BLaER1 treated with 17β-estradiol and CSF1 and Interleukin-3, amounts not matched to agents 10 nM and 100 nM (cell line): ENCODE measurements around the gene CDH1.
"Not testable (repeated sequence)": the region's sequence is repeated elsewhere in the genome, so short reads cannot be mapped to it uniquely, and the experiment has no call there.

Experiments
- H3K27ac ChIP-seq, 11 experiments: shearing (Covaris generic); formaldehyde crosslinking; 2 replicates each; pipeline ENCODE4 v1.8.1; 2022
- H3K27me3 ChIP-seq, 11 experiments: shearing (Covaris generic); formaldehyde crosslinking; 2 replicates each; pipeline ENCODE4 v1.8.1; 2022
- H3K36me3 ChIP-seq, 11 experiments: shearing (Covaris generic); formaldehyde crosslinking; 2 replicates each; pipeline ENCODE4 v1.8.1; 2022
- H3K4me1 ChIP-seq, 10 experiments: shearing (Covaris generic); formaldehyde crosslinking; 2 replicates each; pipeline ENCODE4 v1.8.1; 2022
- H3K4me2 ChIP-seq, 11 experiments: shearing (Covaris generic); formaldehyde crosslinking; 2 replicates each; pipeline ENCODE4 v1.8.1; 2022
- H3K4me3 ChIP-seq, 10 experiments: shearing (Covaris generic); formaldehyde crosslinking; 2 replicates each; pipeline ENCODE4 v1.8.1; 2022
- H3K9ac ChIP-seq, 11 experiments: shearing (Covaris generic); formaldehyde crosslinking; 2 replicates each; pipeline ENCODE4 v1.8.1; 2022
- H3K9me3 ChIP-seq, 11 experiments: shearing (Covaris generic); formaldehyde crosslinking; replicated peaks in 1 of 11; 2 replicates each; pipeline ENCODE4 v1.8.1; 2022
- H4K20me1 ChIP-seq, 11 experiments: shearing (Covaris generic); formaldehyde crosslinking; 2 replicates each; pipeline ENCODE4 v1.8.1; 2022
- Cebpa-rat ChIP-seq, 11 experiments: shearing (Covaris generic); IDR thresholded peaks; 2 replicates each; pipeline ENCODE4 v1.8.1; 2022

Gene CDH1

DNA sequence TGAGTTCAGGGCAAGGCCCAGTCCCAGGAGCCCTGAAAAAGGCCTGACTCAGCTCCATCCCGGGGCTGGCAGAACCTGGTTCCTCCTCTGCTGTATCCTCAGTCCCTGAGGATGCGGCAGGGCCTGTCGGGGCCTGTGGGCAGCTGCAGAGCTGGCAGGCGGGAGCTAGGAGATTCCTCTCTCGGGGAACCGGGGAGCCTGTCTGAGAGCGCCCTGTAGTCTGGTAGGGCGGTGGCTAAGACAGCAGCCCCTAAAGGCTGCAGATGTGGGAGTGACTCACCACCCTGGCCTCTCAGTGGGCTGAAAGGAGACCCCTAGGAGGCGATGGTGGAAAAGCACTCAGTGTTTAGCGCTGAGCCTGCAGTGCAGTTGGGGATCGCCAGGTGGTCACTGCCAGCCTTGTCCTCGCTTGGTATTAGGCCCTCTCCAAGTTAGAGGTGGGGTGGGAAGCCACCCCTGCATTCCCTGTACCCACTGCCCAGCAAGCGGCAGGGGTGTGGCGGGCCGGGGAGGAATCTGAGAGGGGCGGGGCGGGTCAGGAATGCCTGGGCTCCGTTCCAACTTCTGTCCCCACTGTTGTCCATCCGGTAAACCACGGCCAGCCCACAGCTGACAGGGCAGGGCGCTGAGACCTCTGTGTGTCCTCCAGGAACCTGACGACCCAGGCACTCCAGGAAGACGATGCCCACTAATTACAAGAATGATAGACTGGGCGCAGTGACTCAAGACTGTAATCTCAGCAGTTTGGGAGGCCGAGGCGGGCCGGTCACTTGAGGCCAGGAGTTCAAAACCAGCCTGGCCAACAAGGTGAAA is 29.5 kb upstream of the CDH1 start:
- Histone ChIP-seq H3K27me3 (no peaks in the 10 kb centered on the region), H3K36me3 (no peaks in the 10 kb centered on the region), H3K4me1 (peaks cover 13 to 60% (median 31%) of the 10 kb centered on the region in 10 experiments), H3K27ac (peak overlapping the region in 5 of 11 experiments; percentile 17 to 32 (median 25); a peak in 3 of 22 replicates), H4K20me1 (0 out of 22 replicates have a peak, but pooled peaks cover 0 to 6% (median 0%) of the 10 kb centered on the region in 11 experiments), H3K9ac (peak overlapping the region in 2 of 11 experiments; percentile 3 to 19; a peak in 1 of 22 replicates), H3K4me2 (peak overlapping the region in 5 of 11 experiments; percentile 3 to 47 (median 24); a peak in 10 of 22 replicates), H3K9me3 (no peaks in the 10 kb centered on the region), H3K4me3 (no peak overlapping the region)
- no peak for TF ChIP-seq Cebpa-rat (IDR thresholded peaks at IDR 0.05)

GRCh38 chr16:68710211-68710610 is 26.9 kb upstream of the CDH1 start:
- H4K20me1 ChIP-seq: 0 out of 22 replicates have a peak, but pooled peaks cover 0 to 6% (median 0%) of the 10 kb centered on the region in 11 experiments
- peak overlapping the region in 3 of 11 experiments; percentile 40 to 48 (median 48); a peak in 8 of 22 replicates for H3K27ac ChIP-seq
- H3K9ac ChIP-seq: peak overlapping the region in 1 of 11 experiments; percentile 28; a peak in 1 of 22 replicates
- no peaks in the 10 kb centered on the region for H3K27me3 ChIP-seq
- no peak for TF ChIP-seq Cebpa-rat (IDR thresholded peaks at IDR 0.05)
- no peaks in the 10 kb centered on the region for H3K36me3 ChIP-seq
- peaks cover 13 to 51% (median 32%) of the 10 kb centered on the region in 10 experiments for H3K4me1 ChIP-seq
- H3K4me2 ChIP-seq: peak overlapping the region in 8 of 11 experiments; percentile 23 to 70 (median 51); a peak in 14 of 22 replicates
- H3K4me3 ChIP-seq: no peak overlapping the region
- no peaks in the 10 kb centered on the region for H3K9me3 ChIP-seq

- H3K4me3 ChIP-seq: peak overlapping the region in 2 of 10 experiments; percentile 7 to 17; a peak in 2 of 20 replicates
- H3K27me3 ChIP-seq: no peaks in the 10 kb centered on the region
- peaks cover 13 to 47% (median 33%) of the 10 kb centered on the region in 10 experiments for H3K4me1 ChIP-seq
- H3K9me3 ChIP-seq: no peaks in the 10 kb centered on the region
- H3K4me2 ChIP-seq: peak overlapping the region; percentile 64 to 87 (median 76)
- 0 out of 22 replicates have a peak, but pooled peaks cover 0 to 6% (median 0%) of the 10 kb centered on the region in 11 experiments for H4K20me1 ChIP-seq
- H3K9ac ChIP-seq: peak overlapping the region in 3 of 11 experiments; percentile 8 to 22 (median 15); a peak in 4 of 22 replicates
- peak overlapping the region in 7 of 11 experiments; percentile 18 to 51 (median 30); a peak in 10 of 22 replicates for H3K27ac ChIP-seq
- TF ChIP-seq Cebpa-rat (IDR thresholded peaks at IDR 0.05): no peak
- no peaks in the 10 kb centered on the region for H3K36me3 ChIP-seq
These were observed 25.5 kb upstream of the CDH1 start for GRCh38 chr16:68711421-68712139.

- Histone ChIP-seq H3K9me3 (peaks cover 0 to 10% (median 0%) of the 10 kb centered on the region in 11 experiments; a peak in 5 of 22 replicates), H3K4me3 (no peak overlapping the region), H3K9ac (no peak overlapping the region), H3K36me3 (no peaks in the 10 kb centered on the region), H4K20me1 (0 out of 22 replicates have a peak, but pooled peaks cover 0 to 5% (median 0%) of the 10 kb centered on the region in 11 experiments), H3K4me2 (no peak overlapping the region), H3K27me3 (no peaks in the 10 kb centered on the region), H3K27ac (no peak overlapping the region), H3K4me1 (peaks cover 13 to 32% (median 27%) of the 10 kb centered on the region in 10 experiments)
- no peak for TF ChIP-seq Cebpa-rat (IDR thresholded peaks at IDR 0.05)
These were observed 23.7 kb upstream of the CDH1 start for GRCh38 chr16:68713361-68713760.

- Histone ChIP-seq H3K4me3 (no peak overlapping the region), H3K4me2 (peak overlapping the region in 1 of 11 experiments; percentile 37; a peak in 1 of 22 replicates), H3K27ac (no peak overlapping the region), H3K36me3 (no peaks in the 10 kb centered on the region), H3K4me1 (peaks cover 13 to 29% (median 19%) of the 10 kb centered on the region in 10 experiments), H3K9ac (no peak overlapping the region), H4K20me1 (0 out of 22 replicates have a peak, but pooled peaks cover 0 to 5% (median 0%) of the 10 kb centered on the region in 11 experiments), H3K9me3 (peaks cover 0 to 10% (median 0%) of the 10 kb centered on the region in 11 experiments; a peak in 5 of 22 replicates), H3K27me3 (no peaks in the 10 kb centered on the region)
- no peak for TF ChIP-seq Cebpa-rat (IDR thresholded peaks at IDR 0.05)
These were observed 21.6 kb upstream of the CDH1 start for GRCh38 chr16:68715471-68715870.

- not testable (repeated sequence) for H4K20me1 ChIP-seq, H3K27ac ChIP-seq, H3K27me3 ChIP-seq, H3K4me3 ChIP-seq, H3K9me3 ChIP-seq, H3K36me3 ChIP-seq, H3K9ac ChIP-seq, H3K4me2 ChIP-seq
- H3K4me1 ChIP-seq: peaks cover 6 to 29% (median 11%) of the 10 kb centered on the region in 10 experiments
These were observed 20.6 kb upstream of the CDH1 start for GRCh38 chr16:68716516-68716915.

- peaks cover 0 to 10% (median 0%) of the 10 kb centered on the region in 11 experiments; a peak in 5 of 22 replicates for H3K9me3 ChIP-seq
- no peak overlapping the region for H3K27ac ChIP-seq
- H3K27me3 ChIP-seq: no peaks in the 10 kb centered on the region
- no peaks in the 10 kb centered on the region for H3K36me3 ChIP-seq
- TF ChIP-seq Cebpa-rat (IDR thresholded peaks at IDR 0.05): no peak
- no peak overlapping the region for H3K4me3 ChIP-seq
- peaks cover 0 to 19% (median 0%) of the 10 kb centered on the region in 10 experiments; a peak in 6 of 20 replicates for H3K4me1 ChIP-seq
- no peak overlapping the region for H3K4me2 ChIP-seq
- H3K9ac ChIP-seq: no peak overlapping the region
- no peaks in the 10 kb centered on the region for H4K20me1 ChIP-seq
These were observed 19.4 kb upstream of the CDH1 start for GRCh38 chr16:68717684-68718083.

DNA sequence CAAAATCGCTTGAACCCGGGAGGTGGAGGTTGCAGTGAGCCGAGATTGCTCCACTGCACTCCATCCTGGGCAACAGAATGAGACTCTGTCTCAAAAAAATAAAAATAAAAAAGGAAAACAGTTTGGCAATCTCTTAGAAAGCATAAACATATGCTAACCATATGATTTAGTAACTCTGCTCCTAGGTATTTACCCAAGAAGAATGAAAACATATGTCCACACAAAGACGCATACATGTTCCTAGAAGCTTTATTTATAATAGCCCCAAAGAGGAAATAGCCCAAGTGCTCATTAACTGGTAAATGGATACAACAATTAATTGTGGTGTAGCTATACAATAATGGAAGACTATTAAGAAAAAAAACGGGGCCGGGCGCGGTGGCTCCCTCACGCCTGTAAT is 18.5 kb upstream of the CDH1 start:
- Histone ChIP-seq H3K4me3 (no peak overlapping the region), H3K36me3 (no peaks in the 10 kb centered on the region), H3K9me3 (peaks cover 0 to 10% (median 0%) of the 10 kb centered on the region in 11 experiments; a peak in 5 of 22 replicates), H3K4me1 (peaks cover 0 to 19% (median 0%) of the 10 kb centered on the region in 10 experiments; a peak in 4 of 20 replicates), H3K27ac (no peak overlapping the region), H3K27me3 (no peaks in the 10 kb centered on the region), H4K20me1 (no peaks in the 10 kb centered on the region), H3K4me2 (no peak overlapping the region), H3K9ac (no peak overlapping the region)
- TF ChIP-seq Cebpa-rat (IDR thresholded peaks at IDR 0.05): no peak
